Measurements from ENCODE around the gene NEO1. TPM values are rescaled to one million over a fixed set of nuclear protein-coding genes. Genes with fewer than 3 reads are reported as not detected.

NEO1 gene
- polyA plus RNA-seq, 1 donor (not counting 4 experiments of a cell fraction or from before 2014, with no cell fraction given): 4.4 TPM

- DNase-seq (ENCODE audit: low read depth, low spot score) (no peak), FAIRE-seq (no peak)
- Histone ChIP-seq H3K4me3 (ENCODE audit: control insufficient read depth in 2 of 3, extremely low read depth in 1 of 3, insufficient read depth in 2 of 3, low read depth in 1 of 3, low read length in 3 of 3) (no peak overlapping the region), H4K20me1 (ENCODE audit: control insufficient read depth, extremely low read depth, insufficient read depth, low read length) (no peaks in the 10 kb centered on the region), H3K9ac (ENCODE audit: control insufficient read depth, extremely low read depth, insufficient read depth, low read length) (no peak overlapping the region), H3K27me3 (ENCODE audit: control insufficient read depth, extremely low read depth, insufficient read depth, low read length) (peaks cover 7% of the 10 kb centered on the region), H3K9me1 (ENCODE audit: control insufficient read depth, extremely low read depth, insufficient read depth, low read length) (no peaks in the 10 kb centered on the region), H3K4me1 (ENCODE audit: control insufficient read depth, extremely low read depth, insufficient read depth, low read length) (no peaks in the 10 kb centered on the region), H2AFZ (ENCODE audit: control insufficient read depth, low read length) (no peak overlapping the region), H3K4me2 (ENCODE audit: control insufficient read depth, extremely low read depth, insufficient read depth, low read depth, low read length) (no peak overlapping the region), H3K79me2 (ENCODE audit: control insufficient read depth, insufficient read depth, low read length) (no peaks in the 10 kb centered on the region), H3K27ac (ENCODE audit: control insufficient read depth, insufficient read depth, low read length) (no peak overlapping the region), H3K36me3 (ENCODE audit: control insufficient read depth in 2 of 2, extremely low read depth in 1 of 2, insufficient read depth in 2 of 2, low read length in 2 of 2) (no peaks in the 10 kb centered on the region), H3K9me3 (ENCODE audit: control insufficient read depth, low read depth, low read length) (no peaks in the 10 kb centered on the region)
- dilution Hi-C loops (cut with MboI; ENCODE audit: extremely low pct_ligation_motif_present, low sequenced_read_pairs): no loop called here
- no peak for TF ChIP-seq EZH2 (IDR thresholded peaks at IDR 0.05; ENCODE audit: low read length)
- no peak for TF ChIP-seq CTCF (optimal IDR thresholded peaks at IDR 0.05 in 1 of 3, IDR thresholded peaks at IDR 0.05 in 1 of 3, conservative IDR thresholded peaks at IDR 0.05 in 1 of 3; ENCODE audit: extremely low read depth in 1 of 3, insufficient read depth in 2 of 3, low read length in 3 of 3)
Observed at GRCh38 chr15:73335026-73335425, 282.8 kb downstream of the NEO1 start.

GRCh38 chr15:73335471-73335870 is 283.2 kb downstream of the NEO1 start:
- no peak for FAIRE-seq
- Histone ChIP-seq H2AFZ (ENCODE audit: control insufficient read depth, low read length) (no peak overlapping the region), H3K4me3 (ENCODE audit: control insufficient read depth in 2 of 3, extremely low read depth in 1 of 3, insufficient read depth in 2 of 3, low read depth in 1 of 3, low read length in 3 of 3) (no peak overlapping the region), H3K9ac (ENCODE audit: control insufficient read depth, extremely low read depth, insufficient read depth, low read length) (no peak overlapping the region), H3K4me2 (ENCODE audit: control insufficient read depth, extremely low read depth, insufficient read depth, low read depth, low read length) (no peak overlapping the region), H3K79me2 (ENCODE audit: control insufficient read depth, insufficient read depth, low read length) (no peaks in the 10 kb centered on the region), H3K36me3 (ENCODE audit: control insufficient read depth in 2 of 2, extremely low read depth in 1 of 2, insufficient read depth in 2 of 2, low read length in 2 of 2) (no peaks in the 10 kb centered on the region), H3K27ac (ENCODE audit: control insufficient read depth, insufficient read depth, low read length) (no peak overlapping the region), H3K4me1 (ENCODE audit: control insufficient read depth, extremely low read depth, insufficient read depth, low read length) (no peaks in the 10 kb centered on the region), H3K9me1 (ENCODE audit: control insufficient read depth, extremely low read depth, insufficient read depth, low read length) (no peaks in the 10 kb centered on the region), H3K27me3 (ENCODE audit: control insufficient read depth, extremely low read depth, insufficient read depth, low read length) (peaks cover 7% of the 10 kb centered on the region), H3K9me3 (ENCODE audit: control insufficient read depth, low read depth, low read length) (no peaks in the 10 kb centered on the region), H4K20me1 (ENCODE audit: control insufficient read depth, extremely low read depth, insufficient read depth, low read length) (no peaks in the 10 kb centered on the region)
- no peak for DNase-seq (ENCODE audit: low read depth, low spot score)
- dilution Hi-C loops (cut with MboI; ENCODE audit: extremely low pct_ligation_motif_present, low sequenced_read_pairs): no loop called here
- TF ChIP-seq EZH2 (IDR thresholded peaks at IDR 0.05; ENCODE audit: low read length) (no peak), CTCF (optimal IDR thresholded peaks at IDR 0.05 in 1 of 3, IDR thresholded peaks at IDR 0.05 in 1 of 3, conservative IDR thresholded peaks at IDR 0.05 in 1 of 3; ENCODE audit: extremely low read depth in 1 of 3, insufficient read depth in 2 of 3, low read length in 3 of 3) (no peak)

Data from keratinocyte (primary cell).